Ovary (tissue), 9 donors: Measurements from ENCODE around the gene SEMA4D. TPM values are rescaled to one million over a fixed set of nuclear protein-coding genes. Genes with fewer than 3 reads are reported as not detected.

Experiments
- DNase-seq, 5 donors: peaks; one replicate each; pipeline ENCODE4 v3.0.0-alpha.2; 2019 to 2020
- H3K27ac ChIP-seq, 2 donors: fragments of 200-600 bp; one replicate each; pipeline versions ENCODE4 v1.5.1 to v1.8.0; 2019 to 2022
- H3K27me3 ChIP-seq: fragments of 200-600 bp; one replicate; pipeline ENCODE4 v1.8.0; 2022
- H3K36me3 ChIP-seq: fragments of 200-600 bp; sonication (generic); one replicate; pipeline ENCODE4 v1.5.1; 2019
- H3K4me1 ChIP-seq: one replicate; pipeline ENCODE4 v1.8.1; 2013; ENCODE audit warnings: mild to moderate bottlenecking, moderate library complexity; ENCODE audit not compliant: insufficient read depth
- H3K4me3 ChIP-seq: fragments of 200-600 bp; sonication (generic); one replicate; pipeline ENCODE4 v1.5.1; 2017
- H3K9me3 ChIP-seq, 2 donors: fragments of 200-600 bp in 1 of 2; sonication (generic) in 1 of 2; one replicate each; pipeline versions ENCODE4 v1.5.1 to v1.8.1; 2013 to 2019; ENCODE audit warnings: mild to moderate bottlenecking in 1 of 2, moderate library complexity in 1 of 2
- CTCF ChIP-seq, 3 donors: fragments of 450-650 bp in 2 of 3; fragments of 200-600 bp in 1 of 3; IDR thresholded peaks; one replicate each; pipeline versions ENCODE4 v1.5.1 to v1.8.0; 2016 to 2022; ENCODE audit warnings: antibody characterized with exemption in 3 of 3, mild to moderate bottlenecking in 1 of 3
- EP300 ChIP-seq: sonication (generic); formaldehyde crosslinking; IDR thresholded peaks from one replicate; pipeline ENCODE4 v1.6.1; 2017; ENCODE audit warnings: antibody characterized with exemption
- POLR2A ChIP-seq: fragments of 450-650 bp; IDR thresholded peaks from one replicate; pipeline ENCODE4 v1.6.1; 2017; ENCODE audit warnings: antibody characterized with exemption, mild to moderate bottlenecking, moderate library complexity
- WGBS, 3 donors: extraction: QIAGEN DNeasy Blood & Tissue Kit in 1 of 3; methylation state at CpG; one replicate each; pipeline versions ENCODE4 v1.1.5 to v1.1.7; 2013 to 2017; 5-methylcytosine and 5-hydroxymethylcytosine counted together
- intact Hi-C, 4 donors: fragments of 100-400 bp; cut with DNase I; formaldehyde crosslinking; loops; one replicate each; pipeline versions ENCODE4 v1.11.0 to v1.15.1; 2022 to 2023
- polyA plus RNA-seq, 2 donors: library from polyadenylated mRNA; stranded (reverse); fragments of 200-250 nt in 1 of 2; fragments of 350-450 nt in 1 of 2; fragmentation: Illumina TruSeq in 1 of 2; extraction: RNeasy Lipid Tissue Mini Kit (QIAGEN cat#74804) in 1 of 2; gene quantifications; one replicate each; pipeline ENCODE4 v1.2.3, GENCODE V29; 2013 to 2014
- total RNA-seq, 7 donors: library from RNA; depleted of rRNA in 2 of 7; stranded (reverse); fragments of >200 nt in 2 of 7; fragmentation: NEBNext Ultra II Directional in 3 of 7; extraction: Animal tissue kit (Norgen Biotek cat#: 25700) in 3 of 7; gene quantifications; one replicate each; pipeline versions ENCODE4 v1.1.0 to v1.2.4, GENCODE V29; 2016 to 2023
- donor health status: DM: no; HTN: no; CAD: no; lungs with moderate emphysema.
- donor health status: DM: no; HTN: no; CAD: no.
- donor health status: Bipolar disorder and iron deficiency.
- donor health status: DM: yes; HTN: yes; CAD: no.
- donor health status: DM: no; HTN: no; CAD: no.
- donor health status: DM: yes; HTN: yes; CAD: no.

The SEMA4D gene
- total and polyA plus RNA-seq, 9 donors = 6.0 to 27.2 (median 16.7) TPM

GRCh38 chr9:89455356-89455824 lies 42.5 kb downstream of the SEMA4D start:
- Histone ChIP-seq H3K4me3 (no peak overlapping the region), H3K27ac (no peak overlapping the region), H3K4me1 (no peaks in the 10 kb centered on the region), H3K36me3 (no peaks in the 10 kb centered on the region), H3K27me3 (no peaks in the 10 kb centered on the region), H3K9me3 (no peaks in the 10 kb centered on the region)
- no peak for TF ChIP-seq POLR2A
- no peak for TF ChIP-seq CTCF (IDR thresholded peaks at IDR 0.05)
- TF ChIP-seq EP300 = no peak
- intact Hi-C loops = no loop called here
- WGBS, 3 donors = 90 to 95% (median 91%) methylated on average over 9 of the region's 9 CpGs
- no peak for DNase-seq

GRCh38 chr9:89454498-89455355 lies 43.2 kb downstream of the SEMA4D start:
- WGBS, 3 donors = 93 to 97% (median 94%) methylated on average over 25 of the region's 25 CpGs
- TF ChIP-seq CTCF (IDR thresholded peaks at IDR 0.05) (no peak), EP300 (no peak), POLR2A (no peak)
- no peak for DNase-seq
- Histone ChIP-seq H3K4me3 (no peak overlapping the region), H3K36me3 (no peaks in the 10 kb centered on the region), H3K27ac (no peak overlapping the region), H3K9me3 (no peaks in the 10 kb centered on the region), H3K27me3 (no peaks in the 10 kb centered on the region), H3K4me1 (no peaks in the 10 kb centered on the region)
- intact Hi-C loops = no loop called here

- no peak overlapping the region for H3K4me3 ChIP-seq
- H3K27me3 ChIP-seq = no peaks in the 10 kb centered on the region
- TF ChIP-seq CTCF (IDR thresholded peaks at IDR 0.05) (no peak), POLR2A (no peak), EP300 (no peak)
- H3K4me1 ChIP-seq = no peaks in the 10 kb centered on the region
- H3K9me3 ChIP-seq = no peaks in the 10 kb centered on the region
- 83 to 97% (median 97%) methylated on average over 10 to 11 of the region's 11 CpGs for WGBS, 3 donors
- no peak overlapping the region for H3K27ac ChIP-seq
- no peak for DNase-seq
- intact Hi-C loops = no loop called here
- H3K36me3 ChIP-seq = no peaks in the 10 kb centered on the region
These were observed 44.5 kb downstream of the SEMA4D start for GRCh38 chr9:89453452-89453851.

- DNase-seq = no peak
- no peak overlapping the region for H3K27ac ChIP-seq
These were observed 45.4 kb downstream of the SEMA4D start for GRCh38 chr9:89452561-89452960.

More at GRCh38 chr9:89452561-89452960, 45.4 kb downstream of the SEMA4D start:
- intact Hi-C loops = no loop called here
- Histone ChIP-seq H3K36me3 (no peaks in the 10 kb centered on the region), H3K4me3 (no peak overlapping the region), H3K4me1 (no peaks in the 10 kb centered on the region), H3K27me3 (no peaks in the 10 kb centered on the region), H3K9me3 (no peaks in the 10 kb centered on the region)
- TF ChIP-seq POLR2A = no peak
- TF ChIP-seq EP300 = no peak
- TF ChIP-seq CTCF (IDR thresholded peaks at IDR 0.05) = no peak
- WGBS, 3 donors = 92 to 98% (median 93%) methylated on average over 7 of the region's 7 CpGs
